Activated naive CD4-positive, alpha-beta T cell treated with anti-CD3 and anti-CD28 coated beads for 36 hours (primary cell): Measurements from ENCODE around the gene PSEN1. TPM values are rescaled to one million over a fixed set of nuclear protein-coding genes. Genes with fewer than 3 reads are reported as not detected.
A peak's percentile ranks its signal among the peaks of the same experiment; 100 is the strongest.

Experiments
- CTCF ChIA-PET: fragments of 350-600 bp; sonication (Branson Sonifier 250); formaldehyde crosslinking; loops from one replicate; lab custom pipeline; 2021; ENCODE audit warnings: antibody characterized with exemption; lab: Charles Lee
- DNase-seq: peaks from one replicate; pipeline ENCODE4 v3.0.0-alpha.2; 2020
- H3K27ac Mint-ChIP-seq: one replicate; pipeline ENCODE4 v1.8.0; 2021; ENCODE audit warnings: mild to moderate bottlenecking, mixed read lengths
- H3K27me3 Mint-ChIP-seq: one replicate; pipeline ENCODE4 v1.8.0; 2021; ENCODE audit warnings: low read depth, mixed read lengths
- H3K36me3 Mint-ChIP-seq: one replicate; pipeline ENCODE4 v1.8.0; 2021; ENCODE audit warnings: low read depth, mixed read lengths
- H3K4me1 Mint-ChIP-seq: one replicate; pipeline ENCODE4 v1.8.0; 2021; ENCODE audit warnings: low read depth, mixed read lengths
- H3K4me3 Mint-ChIP-seq: one replicate; pipeline ENCODE4 v1.8.0; 2021; ENCODE audit warnings: mild to moderate bottlenecking, moderate library complexity, mixed read lengths
- H3K9me3 Mint-ChIP-seq: one replicate; pipeline ENCODE4 v1.8.0; 2021; ENCODE audit warnings: mixed read lengths
- intact Hi-C: fragments of 100-400 bp; cut with micrococcal nuclease; formaldehyde crosslinking; loops from one replicate; pipeline ENCODE4 v1.15.1; 2023
- total RNA-seq, 2 experiments: library from RNA; stranded (reverse); gene quantifications; one replicate each; pipeline ENCODE4 v1.2.3, GENCODE V29; 2021

The PSEN1 gene
- total RNA-seq, 2 experiments from 2014 or later, result 24.5 to 26.0 TPM

GRCh38 chr14:73236752-73237218, 100.5 kb downstream of the PSEN1 start:
- CTCF ChIA-PET, result no interaction called here

GRCh38 chr14:73237219-73237785, 101.0 kb downstream of the PSEN1 start, which contains the start of gene PAPLN:
TSS of gene PAPLN (plus strand) at chr14:73237506. CDS start at chr14:73239779, 2,273 bp downstream.
- no peak for DNase-seq
- H3K4me1 Mint-ChIP-seq, result peaks cover 9% of the 10 kb centered on the region
- CTCF ChIA-PET, result no interaction called here

More at GRCh38 chr14:73236752-73237218, 100.5 kb downstream of the PSEN1 start:
- peaks cover 9% of the 10 kb centered on the region for H3K4me1 Mint-ChIP-seq
- peak overlapping the region; percentile 32 for H3K4me3 Mint-ChIP-seq
- DNase-seq, result no peak
- H3K27me3 Mint-ChIP-seq, result peaks cover 63% of the 10 kb centered on the region
- no peak overlapping the region for H3K27ac Mint-ChIP-seq
- H3K9me3 Mint-ChIP-seq, result no peaks in the 10 kb centered on the region
- intact Hi-C loops, result no loop called here
- no peaks in the 10 kb centered on the region for H3K36me3 Mint-ChIP-seq

GRCh38 chr14:73237786-73238423, 101.6 kb downstream of the PSEN1 start:
- CTCF ChIA-PET, result no interaction called here
- no peaks in the 10 kb centered on the region for H3K9me3 Mint-ChIP-seq

More at GRCh38 chr14:73237219-73237785, 101.0 kb downstream of the PSEN1 start, which contains the start of gene PAPLN:
- intact Hi-C loops, result no loop called here
- Mint-ChIP-seq H3K27me3 (peaks cover 66% of the 10 kb centered on the region), H3K4me3 (peak within 1 kb of the TSS; percentile 32), H3K9me3 (no peaks in the 10 kb centered on the region), H3K27ac (no peak within 1 kb of the TSS), H3K36me3 (no peaks in the 10 kb centered on the region)

DNA sequence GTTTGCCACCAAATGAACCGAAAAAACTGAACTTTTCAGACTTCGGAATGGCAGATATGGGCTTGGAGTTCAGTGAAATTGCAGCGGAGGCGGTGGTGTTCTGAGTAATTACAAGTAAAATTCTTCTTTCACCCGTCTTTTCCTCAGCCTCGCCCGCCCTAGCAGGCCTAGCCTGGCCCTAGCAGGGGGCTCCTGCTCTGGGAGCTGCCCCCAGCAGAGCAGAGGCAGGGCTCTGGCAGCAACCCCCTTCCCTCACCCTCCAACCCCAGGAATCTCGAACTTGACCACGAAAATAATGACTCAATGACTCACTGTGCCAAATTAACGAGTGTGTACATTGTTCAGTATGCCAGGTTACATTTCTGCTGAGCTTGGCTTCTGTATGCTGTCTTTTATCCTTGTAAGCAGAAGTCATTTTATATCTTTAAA, 102.1 kb downstream of the PSEN1 start:
- H3K4me3 Mint-ChIP-seq, result peak overlapping the region; percentile 25
- H3K27me3 Mint-ChIP-seq, result peaks cover 68% of the 10 kb centered on the region
- CTCF ChIA-PET, result no interaction called here
- H3K36me3 Mint-ChIP-seq, result no peaks in the 10 kb centered on the region
- no peaks in the 10 kb centered on the region for H3K9me3 Mint-ChIP-seq
- intact Hi-C loops, result no loop called here
- no peak for DNase-seq
- peaks cover 11% of the 10 kb centered on the region for H3K4me1 Mint-ChIP-seq
- no peak overlapping the region for H3K27ac Mint-ChIP-seq

More at GRCh38 chr14:73237786-73238423, 101.6 kb downstream of the PSEN1 start:
- intact Hi-C loops, result no loop called here
- no peak for DNase-seq
- Mint-ChIP-seq H3K27ac (no peak overlapping the region), H3K4me1 (peaks cover 11% of the 10 kb centered on the region), H3K4me3 (peak overlapping the region; percentile 25), H3K27me3 (peaks cover 64% of the 10 kb centered on the region), H3K36me3 (no peaks in the 10 kb centered on the region)

GRCh38 chr14:73238941-73239340, 102.6 kb downstream of the PSEN1 start:
- Mint-ChIP-seq H3K36me3 (no peaks in the 10 kb centered on the region), H3K27ac (no peak overlapping the region), H3K9me3 (no peaks in the 10 kb centered on the region), H3K4me1 (peaks cover 11% of the 10 kb centered on the region), H3K27me3 (peaks cover 71% of the 10 kb centered on the region), H3K4me3 (no peak overlapping the region)
- CTCF ChIA-PET, result interaction anchor here (0.6 kb wide), 2 partner anchors 231 to 530 kb away, joined by 3 read pairs; no protein-coding TSS in a partner anchor
- intact Hi-C loops, result no loop called here
- no peak for DNase-seq

DNA sequence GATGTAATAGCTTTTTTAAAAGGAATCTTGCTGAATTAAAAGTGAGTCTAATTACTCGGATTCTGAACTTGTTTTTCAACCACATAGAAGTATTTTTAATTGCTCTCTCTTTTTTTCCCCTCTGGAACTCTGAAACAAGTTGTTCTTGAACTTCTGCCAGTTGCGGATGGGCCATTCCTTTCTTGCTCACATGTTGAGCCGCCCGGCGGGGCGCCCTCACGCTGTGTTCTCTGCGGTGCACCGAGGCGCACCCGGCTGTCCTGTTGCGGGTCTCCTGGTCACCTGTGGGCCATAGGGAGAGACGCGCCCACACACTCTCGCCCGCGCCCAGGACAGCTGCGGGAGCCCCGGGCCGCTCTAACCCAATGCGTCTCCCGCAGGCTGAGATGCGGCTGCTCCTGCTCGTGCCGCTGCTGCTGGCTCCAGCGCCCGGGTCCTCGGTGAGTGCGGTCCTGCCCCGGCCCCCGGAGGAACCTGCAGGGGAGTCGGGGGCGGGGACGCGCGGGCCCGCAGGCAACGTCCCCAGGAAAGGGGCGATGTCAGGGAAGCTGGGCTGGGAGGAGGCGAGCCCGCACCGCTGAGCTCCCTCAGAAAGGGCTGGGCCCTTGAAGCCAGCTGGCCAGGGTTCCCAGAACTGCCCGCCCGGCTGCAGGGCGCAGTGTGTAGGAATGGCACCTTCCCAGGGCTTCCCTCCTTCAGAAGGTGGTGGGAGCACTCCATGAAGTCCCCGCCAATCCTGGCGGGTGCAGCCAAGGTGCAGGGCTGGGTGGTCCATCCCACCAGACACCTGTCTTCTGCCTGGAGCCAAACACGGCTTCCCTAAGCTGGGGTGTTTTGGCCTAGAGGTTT, 103.3 kb downstream of the PSEN1 start:
- H3K27me3 Mint-ChIP-seq, result peaks cover 73% of the 10 kb centered on the region
- H3K4me1 Mint-ChIP-seq, result peaks cover 11% of the 10 kb centered on the region
- no peak overlapping the region for H3K27ac Mint-ChIP-seq
- CTCF ChIA-PET, result interaction anchor here (0.6 kb wide), 3 partner anchors 145 to 531 kb away, joined by 3 to 4 read pairs (median 3); no protein-coding TSS in a partner anchor
- no peak for DNase-seq
- H3K36me3 Mint-ChIP-seq, result no peaks in the 10 kb centered on the region
- H3K9me3 Mint-ChIP-seq, result no peaks in the 10 kb centered on the region
- no peak overlapping the region for H3K4me3 Mint-ChIP-seq
- intact Hi-C loops, result no loop called here

GRCh38 chr14:73240816-73241480, 104.6 kb downstream of the PSEN1 start:
- no peak for DNase-seq
- CTCF ChIA-PET, result no interaction called here
- intact Hi-C loops, result no loop called here

DNA sequence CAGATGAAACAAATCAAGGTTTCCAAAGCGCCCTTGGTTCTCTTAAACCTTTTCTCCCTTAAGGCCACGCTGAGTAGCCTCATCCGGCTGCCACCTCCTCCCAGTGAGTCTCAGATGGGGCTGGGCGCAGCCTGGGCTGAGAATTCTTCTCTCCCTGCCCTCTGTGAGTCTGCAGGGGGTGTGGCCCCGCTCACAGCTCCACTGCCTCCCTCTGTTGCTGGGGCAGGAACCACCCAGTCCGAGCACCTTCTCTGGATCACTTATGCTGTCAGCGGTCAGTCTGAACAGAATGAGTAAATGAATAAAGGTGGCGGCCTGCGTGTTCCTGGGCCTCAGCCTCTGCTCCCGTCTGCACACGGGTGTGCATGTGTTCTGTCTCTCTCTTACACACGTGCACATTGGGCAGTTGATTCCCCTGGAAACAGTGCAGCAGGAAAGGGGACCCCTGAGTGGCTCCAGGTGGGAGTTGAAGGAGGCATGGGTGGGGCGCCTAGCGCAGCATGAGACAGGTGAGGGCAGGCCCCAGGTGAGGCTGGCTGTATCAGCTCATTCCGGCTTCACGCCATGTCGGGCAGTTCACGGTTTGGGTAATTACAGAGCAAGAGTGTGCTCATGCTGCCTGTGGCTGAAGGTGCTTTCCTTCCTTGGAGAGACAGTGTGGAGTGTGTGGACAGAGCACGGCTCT, 105.3 kb downstream of the PSEN1 start:
- CTCF ChIA-PET, result interaction anchor here (1.0 kb wide), 1 partner anchor 10 kb away, joined by 3 read pairs; no protein-coding TSS in a partner anchor
- DNase-seq, result no peak
- Mint-ChIP-seq H3K9me3 (no peaks in the 10 kb centered on the region), H3K36me3 (no peaks in the 10 kb centered on the region), H3K27ac (no peak overlapping the region), H3K4me1 (peaks cover 14% of the 10 kb centered on the region), H3K27me3 (peaks cover 62% of the 10 kb centered on the region), H3K4me3 (no peak overlapping the region)
- intact Hi-C loops, result no loop called here

More at GRCh38 chr14:73240816-73241480, 104.6 kb downstream of the PSEN1 start:
- H3K9me3 Mint-ChIP-seq, result no peaks in the 10 kb centered on the region
- no peak overlapping the region for H3K27ac Mint-ChIP-seq
- peaks cover 11% of the 10 kb centered on the region for H3K4me1 Mint-ChIP-seq
- no peak overlapping the region for H3K4me3 Mint-ChIP-seq
- no peaks in the 10 kb centered on the region for H3K36me3 Mint-ChIP-seq
- peaks cover 67% of the 10 kb centered on the region for H3K27me3 Mint-ChIP-seq

DNA sequence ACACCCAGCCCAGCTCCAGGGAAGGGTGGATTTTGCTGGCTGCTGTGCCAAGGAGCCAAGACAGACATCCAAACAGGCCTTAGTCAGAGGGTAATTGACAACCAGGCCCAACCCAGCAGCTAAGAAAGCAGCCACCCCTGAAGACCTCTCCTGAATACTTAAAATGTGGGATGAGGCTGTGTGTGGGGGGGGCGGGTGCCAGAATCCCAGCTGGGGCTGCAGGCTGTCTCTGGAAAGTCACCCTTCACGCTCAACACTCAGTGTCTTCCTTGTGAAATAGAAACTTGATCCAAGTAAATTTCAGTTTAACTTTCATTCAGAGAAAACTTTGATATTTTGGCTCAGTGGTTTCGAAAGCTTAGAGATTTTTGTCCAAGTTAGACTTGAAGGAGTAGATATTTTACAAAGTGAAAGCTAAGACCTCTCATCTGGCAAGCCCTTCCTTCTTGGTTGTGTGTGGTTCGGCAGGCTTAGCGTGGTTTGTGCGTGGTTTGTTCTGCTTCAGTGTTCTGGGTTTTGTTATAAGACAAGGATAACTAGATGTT, 106.1 kb downstream of the PSEN1 start:
- Mint-ChIP-seq H3K36me3 (no peaks in the 10 kb centered on the region), H3K4me1 (peaks cover 16% of the 10 kb centered on the region), H3K4me3 (no peak overlapping the region), H3K27ac (no peak overlapping the region), H3K9me3 (no peaks in the 10 kb centered on the region), H3K27me3 (peaks cover 63% of the 10 kb centered on the region)
- intact Hi-C loops, result no loop called here
- DNase-seq, result no peak
- CTCF ChIA-PET, result interaction anchor here (1.0 kb wide), 1 partner anchor 11 kb away, joined by 3 read pairs; no protein-coding TSS in a partner anchor

DNA sequence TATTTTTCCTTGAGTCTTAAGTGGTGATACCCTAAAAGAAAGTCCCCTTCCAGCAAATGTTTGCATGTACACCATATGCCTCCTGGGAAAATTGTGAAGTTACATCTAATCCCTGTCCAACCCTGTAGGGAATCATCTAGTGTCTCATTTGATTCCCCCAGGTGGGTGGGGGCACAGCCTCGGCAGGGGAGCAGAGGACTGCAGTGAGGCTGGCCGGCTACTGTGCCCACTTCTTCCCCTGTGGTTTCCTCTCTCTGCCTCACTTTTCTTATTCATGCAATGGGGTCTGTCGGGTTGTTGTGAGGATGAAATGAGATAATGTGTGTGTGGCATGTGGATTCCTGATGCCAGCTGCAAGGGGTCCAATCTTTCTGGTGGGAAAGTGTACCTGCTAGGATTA, 107.0 kb downstream of the PSEN1 start:
- H3K27me3 Mint-ChIP-seq, result peaks cover 63% of the 10 kb centered on the region
- CTCF ChIA-PET, result no interaction called here

GRCh38 chr14:73243748-73244147, 107.4 kb downstream of the PSEN1 start:
- no peak for DNase-seq
- no peaks in the 10 kb centered on the region for H3K9me3 Mint-ChIP-seq
- H3K27ac Mint-ChIP-seq, result no peak overlapping the region
- peaks cover 13% of the 10 kb centered on the region for H3K4me1 Mint-ChIP-seq
- no peak overlapping the region for H3K4me3 Mint-ChIP-seq
- H3K27me3 Mint-ChIP-seq, result peaks cover 59% of the 10 kb centered on the region
- CTCF ChIA-PET, result no interaction called here
- no peaks in the 10 kb centered on the region for H3K36me3 Mint-ChIP-seq
- intact Hi-C loops, result no loop called here

More for the DNA sequence above, 107.0 kb downstream of the PSEN1 start:
- peaks cover 16% of the 10 kb centered on the region for H3K4me1 Mint-ChIP-seq
- intact Hi-C loops, result no loop called here
- no peaks in the 10 kb centered on the region for H3K36me3 Mint-ChIP-seq
- no peak overlapping the region for H3K27ac Mint-ChIP-seq
- no peak for DNase-seq
- no peaks in the 10 kb centered on the region for H3K9me3 Mint-ChIP-seq
- H3K4me3 Mint-ChIP-seq, result no peak overlapping the region
